GM12878 (cell line): ENCODE measurements around the gene DCC. TPM values are rescaled to one million over a fixed set of nuclear protein-coding genes. Genes with fewer than 3 reads are reported as not detected.

Source experiments
- ATAC-seq: fragments of 200-7000 bp; cut with Tn5 transposase; 3 replicates; pipeline ENCODE4 v1.9.1; 2020; ENCODE audit warnings: mild to moderate bottlenecking, moderate library complexity
- BruUV-seq: library from RNA; stranded (reverse); fragments of 400-500 nt; replicated peaks from 2 replicates; lab custom pipeline; 2021; lab: Mats Ljungman, UMichigan
- CTCF ChIA-PET: fragments of 300-600 bp; sonication (Branson Sonifier 250); formaldehyde crosslinking; extraction: SDS; loops from one replicate; lab custom pipeline; 2021; ENCODE audit warnings: inconsistent platforms; lab: Yijun Ruan, JAX
- POLR2A ChIA-PET: fragments of 350-600 bp; formaldehyde crosslinking; extraction: SDS; loops from one replicate; lab custom pipeline; 2021; ENCODE audit warnings: inconsistent platforms; lab: Charles Lee
- RAD21 ChIA-PET: fragments of 300-600 bp; sonication (Branson Sonifier 250); formaldehyde crosslinking; loops from one replicate; lab custom pipeline; 2023; ENCODE audit warnings: antibody characterized with exemption; ENCODE audit not compliant: unreplicated experiment; lab: Charles Lee
- SMC1A ChIA-PET: fragments of 300-600 bp; sonication (Branson Sonifier 250); formaldehyde crosslinking; loops from one replicate; lab custom pipeline; 2023; ENCODE audit not compliant: unreplicated experiment, uncharacterized antibody; lab: Charles Lee
- DNase-seq: peaks from one replicate; pipeline ENCODE4 v3.0.0-alpha.2; 2011; ENCODE audit warnings: low read depth, low spot score
- FAIRE-seq: peaks from 3 replicates; lab custom pipeline; 2011; peaks lifted over from hg19 to GRCh38; lab: Jason Lieb, UNC
- H2AFZ ChIP-seq: 2 replicates; pipeline ENCODE4 v1.6.0; 2011; ENCODE audit warnings: low read depth, low read length, control low read depth; ENCODE audit not compliant: control insufficient read depth
- H3K27ac ChIP-seq: 2 replicates; pipeline ENCODE4 v1.5.1; 2011; ENCODE audit warnings: control low read depth; ENCODE audit not compliant: control insufficient read depth, insufficient read depth
- H3K27me3 ChIP-seq, 2 experiments: replicated peaks in 1 of 2; 2 replicates each; pipeline versions ENCODE4 v1.6.0 to v1.6.1; 2011; ENCODE audit warnings: low read length in 1 of 2; ENCODE audit not compliant: control insufficient read depth in 2 of 2, insufficient read depth in 2 of 2
- H3K36me3 ChIP-seq, 2 experiments: 2 replicates each; pipeline ENCODE4 v1.5.1; 2011; ENCODE audit warnings: low read length in 1 of 2; ENCODE audit not compliant: control insufficient read depth in 2 of 2, insufficient read depth in 2 of 2
- H3K4me1 ChIP-seq: 2 replicates; pipeline ENCODE4 v1.6.1; 2011; ENCODE audit warnings: mild to moderate bottlenecking, low read length, moderate library complexity, mixed read lengths; ENCODE audit not compliant: control insufficient read depth, insufficient read depth
- H3K4me2 ChIP-seq: 2 replicates; pipeline ENCODE4 v1.6.0; 2011; ENCODE audit warnings: control low read depth; ENCODE audit not compliant: control insufficient read depth, insufficient read depth
- H3K4me3 ChIP-seq: fragments of 200-600 bp; sonication (generic); 2 replicates; pipeline ENCODE4 v1.5.1; 2016
- H3K79me2 ChIP-seq: 2 replicates; pipeline ENCODE4 v1.6.0; 2011; ENCODE audit warnings: low read length; ENCODE audit not compliant: control insufficient read depth, insufficient read depth
- H3K9ac ChIP-seq: 2 replicates; pipeline ENCODE4 v1.8.0; 2011; ENCODE audit warnings: low read length, control low read depth, mixed read lengths; ENCODE audit not compliant: control insufficient read depth, insufficient read depth
- H3K9me3 ChIP-seq: replicated peaks from 3 replicates; pipeline ENCODE4 v1.5.1; 2011; ENCODE audit warnings: mild to moderate bottlenecking, low read length; ENCODE audit not compliant: control insufficient read depth, insufficient read depth
- H4K20me1 ChIP-seq: 2 replicates; pipeline ENCODE4 v1.6.0; 2011; ENCODE audit not compliant: control insufficient read depth, insufficient read depth
- BHLHE40 ChIP-seq, 2 experiments: fragments of 450-650 bp in 1 of 2; IDR thresholded peaks; 2 replicates each; pipeline ENCODE4 v1.6.1; 2011 to 2017; ENCODE audit warnings: low read depth in 2 of 2, borderline replicate concordance in 1 of 2, improper control_type of control experiment in 1 of 2, low read length in 1 of 2, mild to moderate bottlenecking in 1 of 2
- CHD1 ChIP-seq: IDR thresholded peaks from 2 replicates; pipeline ENCODE4 v1.6.1; 2012; ENCODE audit warnings: low read depth, low read length, improper control_type of control experiment
- DPF2 ChIP-seq: fragments of 450-650 bp; IDR thresholded peaks from 2 replicates; pipeline ENCODE4 v1.6.1; 2017; ENCODE audit warnings: mild to moderate bottlenecking
- JUND ChIP-seq: IDR thresholded peaks from 2 replicates; pipeline ENCODE4 v1.6.1; 2012; ENCODE audit warnings: low read depth, mild to moderate bottlenecking, low read length, improper control_type of control experiment, moderate library complexity
- NRF1 ChIP-seq: conservative IDR thresholded peaks from 2 replicates; pipeline ENCODE4 v1.6.1; 2011; ENCODE audit warnings: mild to moderate bottlenecking, low read depth, low read length, improper control_type of control experiment
- RUNX3 ChIP-seq: IDR thresholded peaks from 2 replicates; pipeline ENCODE4 v1.6.1; 2012; ENCODE audit warnings: low read length, inconsistent platforms
- SMAD1 ChIP-seq: fragments of 450-650 bp; IDR thresholded peaks from 2 replicates; pipeline ENCODE4 v1.6.1; 2018; ENCODE audit warnings: mild to moderate bottlenecking, low read depth; ENCODE audit not compliant: partially characterized antibody
- SREBF1 ChIP-seq: IDR thresholded peaks from 2 replicates; pipeline ENCODE4 v1.6.1; 2012; ENCODE audit warnings: mild to moderate bottlenecking, low read length
- SUZ12 ChIP-seq: fragments of 200-600 bp; sonication (generic); IDR thresholded peaks from one replicate; pipeline ENCODE4 v1.6.1; 2018; ENCODE audit warnings: antibody characterized with exemption, mild to moderate bottlenecking; ENCODE audit not compliant: unreplicated experiment
- WGBS: methylation state at CpG from one replicate; pipeline ENCODE4 v1.1.6; 2016; ENCODE audit warnings: low lambda C conversion rate; ENCODE audit not compliant: insufficient replicate concordance, insufficient coverage; ENCODE audit errors: missing lambda C conversion rate; 5-methylcytosine and 5-hydroxymethylcytosine counted together
- in situ Hi-C: fragments of 300-500 bp; cut with MboI; formaldehyde crosslinking; loops from 9 replicates; pipeline ENCODE4 v1.14.3; 2018; ENCODE audit warnings: mixed read lengths
- intact Hi-C: fragments of 100-400 bp; cut with micrococcal nuclease; formaldehyde crosslinking; loops from one replicate; pipeline ENCODE4 v1.14.2; 2022; ENCODE audit not compliant: unreplicated experiment
- polyA plus RNA-seq, 11 experiments: library from polyadenylated mRNA; depleted of rRNA in 4 of 11; unstranded in 6 of 11; stranded (reverse) in 5 of 11; fragments of >200 nt; fragmentation: Nextera tagmentation in 4 of 11; fragmentation: Illumina TruSeq in 1 of 11; extraction: Ambion mirVana in 4 of 11; extraction: Trizol in 1 of 11; gene quantifications; 1 replicate in 1 of 11; 2 replicates in 10 of 11; pipeline versions ENCODE4 v1.2.1 to v1.2.3, GENCODE V29; 2011 to 2016; ENCODE audit warnings: inconsistent platforms in 2 of 11, missing spikeins in 2 of 11, low read depth in 1 of 11
- total RNA-seq, 4 experiments: library from RNA; depleted of rRNA in 3 of 4; stranded (reverse); fragments of >200 nt in 3 of 4; fragmentation: Illumina TruSeq in 1 of 4; extraction: Trizol in 1 of 4; gene quantifications; 2 replicates each; pipeline versions ENCODE4 v1.2.1 to v1.2.3, GENCODE V29; 2013 to 2021
- TF ChIP-seq, protein P1 (sequence below): IDR thresholded peaks from 2 replicates; pipeline ENCODE4 v1.6.1; 2012; ENCODE audit warnings: low read depth, low read length, improper control_type of control experiment
- TF ChIP-seq, protein P2 (sequence below): fragments of 450-650 bp; IDR thresholded peaks from 2 replicates; pipeline ENCODE4 v1.6.1; 2018; ENCODE audit warnings: borderline replicate concordance, mild to moderate bottlenecking; ENCODE audit not compliant: partially characterized antibody

DCC gene
- total and polyA plus RNA-seq, 10 of the 15 experiments (the other 5 are each of a cell fraction or from before 2014, with no cell fraction given), result 0.01 TPM; not detected in 9

DNA sequence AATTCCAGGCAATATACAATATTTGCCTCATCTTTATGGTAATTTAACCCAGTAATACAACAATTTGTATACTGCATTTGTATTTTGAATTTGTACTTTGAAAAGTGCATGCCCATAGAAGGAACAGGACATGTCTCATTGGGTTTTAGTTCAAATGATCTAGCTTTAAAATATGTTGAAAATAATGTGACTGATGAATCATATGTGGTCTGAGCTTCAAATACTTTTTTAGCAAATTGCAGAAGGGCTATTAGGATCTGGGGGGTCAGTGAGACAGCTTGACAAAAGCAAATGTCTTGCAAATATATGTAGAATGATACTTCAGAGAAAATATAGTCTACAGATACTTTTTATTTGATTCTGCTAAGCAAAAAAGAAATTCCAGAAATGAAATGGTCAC lies 248.9 kb downstream of the DCC start:
- DNase-seq (no peak), FAIRE-seq (no peak)
- ChIA-PET POLR2A (no interaction called here), CTCF (no interaction called here), SMC1A (no interaction called here), RAD21 (no interaction called here)
- no peaks in the 10 kb centered on the region for H3K79me2 ChIP-seq
- no peak overlapping the region for H3K4me2 ChIP-seq
- no peaks in the 10 kb centered on the region for H3K27me3 ChIP-seq
- H3K27ac ChIP-seq, result no peak overlapping the region
- no TSS peak for BruUV-seq
- no peak overlapping the region for H3K4me3 ChIP-seq
- in situ Hi-C loops, result no loop called here
- no peaks in the 10 kb centered on the region for H3K4me1 ChIP-seq
- no peak for TF ChIP-seq SREBF1
- TF ChIP-seq SMAD1, result no peak
- no peak for TF ChIP-seq BHLHE40 (IDR thresholded peaks at IDR 0.05; ENCODE audit: borderline replicate concordance in 1 of 2, low read depth in 2 of 2, low read length in 1 of 2)
- no peak for TF ChIP-seq SUZ12
- TF ChIP-seq, all 136 proteins: peak for 0
- no peak for ATAC-seq
- Histone ChIP-seq H2AFZ (no peak overlapping the region), H3K36me3 (no peaks in the 10 kb centered on the region), H3K9me3 (no peaks in the 10 kb centered on the region), H4K20me1 (no peaks in the 10 kb centered on the region), H3K9ac (no peak overlapping the region)
- intact Hi-C loops, result no loop called here

DNA sequence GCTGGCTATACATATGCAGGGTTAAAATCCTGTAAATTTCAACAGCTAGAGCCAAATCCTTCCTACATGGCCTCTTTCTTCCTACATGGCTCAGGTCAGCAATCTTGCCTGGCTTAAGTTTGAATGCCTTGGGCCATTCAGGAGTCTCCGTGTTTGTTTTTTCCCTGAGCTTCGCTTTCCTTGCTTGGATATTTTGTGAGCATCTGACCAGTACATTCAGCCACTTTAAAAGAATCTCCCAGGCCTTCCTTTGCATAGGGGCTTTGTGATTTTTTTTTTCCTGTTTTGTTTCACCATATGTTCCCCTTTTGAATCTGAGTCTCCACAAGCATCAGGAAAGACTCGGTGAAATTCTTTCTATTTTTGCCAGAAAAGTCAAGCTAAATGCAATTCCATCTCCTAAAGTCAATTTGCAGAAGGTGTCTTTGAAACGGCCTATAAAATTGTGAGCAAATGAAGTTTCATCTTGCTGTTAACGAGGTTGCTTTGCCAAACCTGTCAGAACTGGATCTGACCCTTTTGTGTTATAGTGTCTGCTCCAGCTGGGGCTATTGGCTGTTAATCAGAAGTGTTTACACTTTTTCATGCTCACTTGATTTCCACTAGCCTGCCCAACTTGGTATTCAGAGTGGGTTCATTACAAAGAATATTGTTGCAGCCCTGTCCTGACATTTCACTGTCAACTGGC lies 256.9 kb downstream of the DCC start:
- BruUV-seq, result no TSS peak
- no peaks in the 10 kb centered on the region for H3K27me3 ChIP-seq
- H4K20me1 ChIP-seq, result no peaks in the 10 kb centered on the region
- ChIA-PET RAD21 (no interaction called here), CTCF (interaction anchor here (2.5 kb wide), 1 partner anchor 8 kb away, joined by 5 read pairs; no protein-coding TSS in a partner anchor), POLR2A (no interaction called here), SMC1A (interaction anchor here (0.7 to 1.3 kb wide), 3 partner anchors 9 to 133 kb away, joined by 3 read pairs; no protein-coding TSS in a partner anchor)
- no peaks in the 10 kb centered on the region for H3K4me1 ChIP-seq
- H3K9ac ChIP-seq, result no peak overlapping the region
- no peak for DNase-seq
- no peak for ATAC-seq
- H3K36me3 ChIP-seq, result no peaks in the 10 kb centered on the region
- FAIRE-seq, result no peak
- no peaks in the 10 kb centered on the region for H3K9me3 ChIP-seq
- in situ Hi-C loops (no loop called here), intact Hi-C loops (no loop called here)
- H2AFZ ChIP-seq, result no peak overlapping the region
- no peak overlapping the region for H3K4me3 ChIP-seq
- no peaks in the 10 kb centered on the region for H3K79me2 ChIP-seq
- WGBS, result 10% methylated on average over 5 of the region's 5 CpGs
- H3K27ac ChIP-seq, result no peak overlapping the region
- no peak overlapping the region for H3K4me2 ChIP-seq
- TF ChIP-seq NRF1, result no peak
- no peak for TF ChIP-seq JUND
- TF ChIP-seq, protein P1, sequence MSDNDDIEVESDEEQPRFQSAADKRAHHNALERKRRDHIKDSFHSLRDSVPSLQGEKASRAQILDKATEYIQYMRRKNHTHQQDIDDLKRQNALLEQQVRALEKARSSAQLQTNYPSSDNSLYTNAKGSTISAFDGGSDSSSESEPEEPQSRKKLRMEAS, result no peak
- no peak for TF ChIP-seq DPF2
- TF ChIP-seq, protein P2, sequence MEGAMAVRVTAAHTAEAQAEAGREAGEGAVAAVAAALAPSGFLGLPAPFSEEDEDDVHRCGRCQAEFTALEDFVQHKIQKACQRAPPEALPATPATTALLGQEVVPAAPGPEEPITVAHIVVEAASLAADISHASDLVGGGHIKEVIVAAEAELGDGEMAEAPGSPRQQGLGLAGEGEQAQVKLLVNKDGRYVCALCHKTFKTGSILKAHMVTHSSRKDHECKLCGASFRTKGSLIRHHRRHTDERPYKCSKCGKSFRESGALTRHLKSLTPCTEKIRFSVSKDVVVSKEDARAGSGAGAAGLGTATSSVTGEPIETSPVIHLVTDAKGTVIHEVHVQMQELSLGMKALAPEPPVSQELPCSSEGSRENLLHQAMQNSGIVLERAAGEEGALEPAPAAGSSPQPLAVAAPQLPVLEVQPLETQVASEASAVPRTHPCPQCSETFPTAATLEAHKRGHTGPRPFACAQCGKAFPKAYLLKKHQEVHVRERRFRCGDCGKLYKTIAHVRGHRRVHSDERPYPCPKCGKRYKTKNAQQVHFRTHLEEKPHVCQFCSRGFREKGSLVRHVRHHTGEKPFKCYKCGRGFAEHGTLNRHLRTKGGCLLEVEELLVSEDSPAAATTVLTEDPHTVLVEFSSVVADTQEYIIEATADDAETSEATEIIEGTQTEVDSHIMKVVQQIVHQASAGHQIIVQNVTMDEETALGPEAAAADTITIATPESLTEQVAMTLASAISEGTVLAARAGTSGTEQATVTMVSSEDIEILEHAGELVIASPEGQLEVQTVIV, result no peak
- TF ChIP-seq RUNX3, result no peak
- TF ChIP-seq CHD1, result no peak
